Kasumi-1 (cell line): ENCODE data around the gene VMAC.
"Not testable (repeated sequence)": the region's sequence is repeated elsewhere in the genome, so short reads cannot be mapped to it uniquely, and the experiment has no call there.

Experiments
- DNase-seq, 2 experiments: peaks; one replicate each; lab custom pipeline; 2025; lab: John Stamatoyannopoulos, UW

VMAC gene

GRCh38 chr19:5884065-5884811 is 20.4 kb upstream of the VMAC start:
- not testable (repeated sequence) for DNase-seq

DNA sequence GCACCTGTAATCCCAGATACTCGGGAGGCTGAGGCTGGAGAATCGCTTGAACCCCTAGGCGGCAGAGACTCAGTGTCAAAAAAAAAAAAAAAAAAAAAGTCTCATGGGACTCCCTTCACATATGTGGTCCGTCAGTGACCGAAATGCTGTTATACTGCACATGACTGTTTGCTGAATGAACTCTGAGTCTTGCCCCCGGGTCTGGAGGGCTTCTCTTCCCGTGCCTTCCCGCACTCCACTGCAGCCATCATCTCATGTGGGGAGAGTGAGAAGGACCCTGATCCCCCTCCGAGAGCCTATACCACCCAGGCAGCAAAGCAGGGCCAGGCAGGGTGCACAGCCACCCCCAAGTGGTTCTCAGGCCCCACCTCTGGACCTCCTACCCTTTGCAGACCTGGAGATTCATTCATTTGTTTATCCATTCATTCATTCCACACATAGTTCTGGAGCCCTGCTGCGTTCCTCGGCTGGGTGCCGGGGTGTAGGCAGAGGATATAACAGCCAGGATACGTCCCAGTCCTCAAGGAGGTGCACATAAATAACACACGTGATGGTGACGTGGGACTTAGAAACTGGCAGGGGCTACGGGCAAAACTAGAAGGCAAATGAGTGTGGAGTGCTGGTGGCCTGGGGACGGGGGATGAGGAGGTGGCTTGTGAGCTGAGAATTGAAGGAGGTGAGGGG is 15.2 kb upstream of the VMAC start:
- DNase-seq = no peak

GRCh38 chr19:5890099-5890498 is 14.6 kb upstream of the VMAC start:
- no peak for DNase-seq

- no peak for DNase-seq
Observed at GRCh38 chr19:5891572-5891937, 13.1 kb upstream of the VMAC start.

DNA sequence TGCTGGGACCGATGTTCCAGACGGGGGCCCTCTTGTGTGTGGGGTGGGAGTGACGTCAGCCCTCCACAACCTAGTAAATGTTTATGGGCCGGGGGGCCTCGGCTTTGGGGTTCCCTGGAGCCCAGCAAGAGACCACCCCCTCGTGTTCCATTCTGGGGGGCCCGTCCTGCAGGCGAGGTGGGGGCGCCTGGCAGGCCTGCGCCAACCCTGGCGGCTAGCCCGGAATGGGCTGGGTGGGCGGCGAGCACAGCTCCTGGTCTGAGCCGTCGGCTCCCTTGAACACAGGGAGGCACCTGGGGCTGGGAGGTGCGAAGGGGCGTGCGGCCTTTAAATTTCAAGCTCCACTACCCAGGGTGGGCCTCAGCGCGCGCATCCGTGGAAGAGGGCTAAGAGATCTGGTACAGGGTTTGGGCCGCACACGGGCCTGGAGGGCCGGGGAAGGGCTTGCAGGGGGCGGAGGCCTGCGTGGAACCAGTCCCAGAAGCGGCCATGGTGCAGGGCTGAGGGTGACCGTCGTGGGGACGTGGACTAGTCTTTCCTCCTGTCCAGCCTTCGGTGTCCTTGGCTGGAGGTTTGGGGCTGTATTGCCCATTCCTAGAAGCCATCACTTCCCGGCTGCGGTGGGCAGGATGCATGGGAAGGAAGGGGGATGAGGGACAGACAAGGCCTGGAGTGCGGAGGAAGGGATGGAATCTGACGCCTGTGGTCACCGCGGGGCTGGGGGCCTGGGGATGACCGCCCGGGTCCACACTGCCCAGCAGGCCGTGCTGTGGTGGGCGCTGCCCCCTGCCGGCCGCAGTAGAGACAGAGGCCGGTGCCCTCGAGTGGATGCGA is 12.5 kb upstream of the VMAC start:
- DNase-seq = no peak

GRCh38 chr19:5892772-5893275 is 11.8 kb upstream of the VMAC start:
- DNase-seq = no peak

DNA sequence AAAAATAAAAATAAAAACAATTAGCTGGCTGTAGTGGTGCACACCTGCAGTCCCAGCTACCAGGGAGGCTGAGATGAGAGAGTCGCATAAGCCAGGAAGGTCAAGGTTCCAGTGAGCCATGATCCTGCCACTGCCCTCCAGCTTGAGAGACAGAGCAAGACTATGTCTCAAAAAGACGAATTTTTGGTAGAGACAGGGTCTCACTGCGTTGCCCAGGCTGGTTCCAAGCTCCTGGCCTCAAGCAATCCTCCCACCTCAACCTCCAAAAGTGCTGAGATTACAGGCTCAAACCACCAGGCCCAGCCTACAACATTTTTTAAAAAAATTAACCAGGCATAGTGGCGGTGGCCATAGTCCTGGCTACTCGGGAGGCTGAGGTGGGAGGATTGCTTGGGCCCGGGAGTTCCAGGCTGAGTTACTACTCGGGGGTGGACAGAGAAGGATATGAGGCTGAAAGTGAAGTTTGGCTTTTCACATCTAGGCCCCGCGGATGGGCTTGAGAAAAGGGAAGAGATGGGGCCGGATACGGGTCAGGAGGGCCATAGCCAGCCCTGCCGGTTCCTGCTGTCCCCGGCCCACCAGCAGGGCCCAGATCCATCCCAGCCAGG is 11.3 kb upstream of the VMAC start:
- no peak for DNase-seq

- no peak for DNase-seq
Observed at GRCh38 chr19:5893907-5894703, 10.6 kb upstream of the VMAC start.

DNA sequence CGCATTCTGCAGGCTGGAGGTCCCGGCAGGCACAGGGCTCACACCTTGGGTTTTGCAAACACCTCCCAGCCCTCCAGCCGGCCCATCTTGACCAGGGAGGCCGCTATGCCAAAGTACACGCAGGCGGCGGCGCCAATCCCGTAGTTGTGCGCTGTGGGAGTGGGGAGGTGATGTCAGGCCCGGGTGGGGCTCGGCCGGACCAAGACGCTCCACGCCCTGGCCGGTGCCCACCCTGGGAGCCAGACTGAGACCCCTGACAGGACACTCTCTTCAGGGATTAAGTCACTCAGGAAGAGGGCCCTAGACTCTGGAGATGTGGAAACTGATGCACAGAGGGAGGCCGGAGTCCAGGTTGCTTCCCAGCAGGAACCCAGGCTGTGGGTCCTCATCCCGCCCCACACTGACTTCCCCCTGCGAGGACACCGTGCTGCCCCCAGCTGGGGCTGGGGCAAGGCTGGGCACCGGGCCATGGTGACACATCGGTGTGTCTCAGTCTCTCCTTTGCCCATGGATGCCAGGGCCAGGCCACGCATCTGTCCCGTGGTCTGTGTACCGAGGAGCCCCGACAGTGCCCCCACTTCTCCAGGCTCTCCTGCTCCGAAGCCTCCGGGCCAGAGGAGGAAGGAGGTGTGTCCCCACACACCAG is 9.8 kb upstream of the VMAC start:
- DNase-seq = no peak

DNA sequence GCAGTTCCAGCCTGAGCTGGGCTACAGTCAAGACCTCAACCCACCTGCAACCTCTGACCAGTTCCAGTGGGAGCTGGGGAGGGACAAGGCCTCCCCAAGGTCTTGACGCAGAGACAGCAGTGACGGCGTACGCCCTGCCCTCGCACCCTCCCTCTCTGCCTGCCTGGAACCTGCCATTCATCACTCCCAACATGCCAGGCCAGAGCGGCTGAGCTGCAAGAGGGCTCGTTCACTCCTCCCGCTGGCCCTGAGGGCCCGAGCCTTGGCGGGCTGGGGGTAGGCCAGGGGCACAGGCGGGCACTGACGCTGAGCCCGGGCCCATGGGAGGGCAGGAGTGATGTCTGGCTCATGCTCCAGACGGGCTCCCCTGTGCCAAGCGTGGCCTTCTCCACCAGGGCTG is 9.3 kb upstream of the VMAC start:
- DNase-seq = no peak

- DNase-seq = no peak
Observed at GRCh38 chr19:5895890-5896289, 8.8 kb upstream of the VMAC start.

DNA sequence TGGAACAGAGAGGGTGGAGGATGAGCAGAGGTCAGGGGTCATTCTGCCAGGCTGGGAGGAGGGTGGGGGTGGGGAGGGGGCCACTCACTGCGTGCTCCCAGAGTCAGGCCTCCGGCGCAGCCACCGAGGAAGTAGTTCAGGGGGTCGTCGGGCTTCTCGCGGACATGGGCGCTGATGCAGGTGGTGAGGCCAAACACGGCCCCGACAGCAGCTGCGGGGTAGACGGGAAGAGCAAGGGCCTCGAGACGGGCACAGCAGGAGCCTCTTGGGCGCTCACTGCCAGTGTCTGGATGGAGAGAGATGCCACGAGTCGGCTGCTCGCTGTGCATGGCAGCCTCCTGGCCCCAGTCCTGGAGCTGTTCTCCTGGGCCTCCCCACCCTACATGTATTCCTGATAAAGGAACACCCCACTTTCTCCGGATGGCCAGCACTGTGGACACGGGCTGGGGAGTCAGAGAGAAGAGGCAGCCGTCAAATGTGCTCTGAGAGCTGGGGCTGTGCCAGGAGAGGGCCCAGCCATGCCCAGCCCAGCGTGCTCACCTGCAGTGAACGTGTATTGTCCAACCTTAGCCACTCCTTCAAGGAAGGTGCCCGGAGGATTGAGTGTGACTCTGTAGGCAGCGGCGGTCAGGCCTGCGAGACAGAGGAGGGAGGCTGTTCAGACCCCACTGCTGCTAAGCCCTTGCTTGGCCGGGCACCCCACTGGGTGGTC is 8.2 kb upstream of the VMAC start:
- DNase-seq = no peak

- no peak for DNase-seq
Observed at GRCh38 chr19:5897189-5897969, 7.3 kb upstream of the VMAC start.

DNA sequence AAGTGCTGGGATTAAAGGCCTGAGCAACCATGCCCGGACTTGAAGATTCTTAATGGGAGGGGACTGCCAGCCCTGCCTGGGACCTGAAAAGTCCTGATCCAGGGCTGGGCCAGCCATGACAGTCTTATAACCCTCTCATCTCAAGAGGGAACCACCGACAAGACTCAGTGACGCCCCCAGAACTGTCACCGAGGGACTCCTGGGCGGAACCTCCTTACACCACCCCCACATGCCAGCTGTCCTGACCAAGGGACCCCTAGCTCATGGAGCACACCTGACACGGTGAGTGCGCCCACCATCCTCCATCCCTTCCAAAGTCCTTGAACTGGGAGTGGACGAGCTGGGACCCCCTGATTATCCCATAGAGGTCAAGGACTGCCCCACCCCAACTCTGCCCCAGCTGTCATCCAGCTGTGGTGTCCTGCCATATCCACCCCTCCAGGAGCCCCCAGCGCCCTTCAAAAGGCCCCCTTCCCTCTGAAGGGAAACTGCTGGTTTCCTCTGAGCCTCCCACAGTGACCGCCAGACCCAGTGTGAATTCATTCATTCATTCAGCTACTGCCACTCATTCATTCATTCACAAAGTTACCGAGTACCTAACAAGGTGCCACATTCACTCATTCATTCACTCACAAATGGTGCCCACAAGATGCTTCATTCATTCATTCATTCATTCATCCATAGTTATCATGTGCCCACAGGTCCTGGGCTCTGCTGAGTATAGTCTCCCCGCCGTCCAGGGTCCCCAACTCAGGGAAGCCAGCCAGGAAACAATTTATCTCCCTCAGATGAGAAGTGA is 4.7 kb upstream of the VMAC start:
- DNase-seq = no peak

- DNase-seq = no peak
Observed at GRCh38 chr19:5900976-5901375, 3.7 kb upstream of the VMAC start.

DNA sequence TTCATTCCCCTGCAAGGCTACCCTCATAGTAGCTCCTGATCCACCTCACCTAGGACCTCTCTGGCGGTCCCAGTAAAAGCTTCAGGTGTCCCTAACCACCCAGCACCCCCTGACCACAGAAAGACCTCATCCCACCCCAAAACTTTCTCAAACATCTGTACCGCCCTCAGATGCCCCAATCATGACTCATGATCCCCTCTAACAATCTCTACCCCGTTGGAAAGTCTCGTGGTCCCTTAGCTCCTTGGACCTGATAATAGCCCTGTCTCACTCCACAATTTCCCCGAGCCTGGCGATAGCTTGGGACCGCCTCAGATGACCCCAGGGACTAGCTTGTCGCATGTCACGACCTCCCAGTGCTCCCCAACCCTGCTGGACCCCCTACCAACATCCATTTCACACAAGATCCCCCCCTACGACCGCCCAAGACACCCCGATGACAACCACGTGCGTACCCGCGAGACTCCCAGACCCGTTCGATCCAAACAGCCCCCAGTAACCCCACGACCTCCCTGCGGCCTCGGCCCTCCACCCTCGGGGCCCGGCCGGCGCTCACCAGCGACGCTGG is 1.5 kb upstream of the VMAC start:
- DNase-seq = no peak

GRCh38 chr19:5903624-5904351 is 884 bp upstream of the VMAC start, which contains the start of gene NDUFA11:
Gene NDUFA11 (minus strand): TSS chr19:5903790. CDS start chr19:5903708, 82 bp downstream.
- peak; percentile 96 to 97 for DNase-seq
